SK-N-MC (cell line): ENCODE results near the gene PEPD.

ENCODE experiments used
- DNase-seq: peaks from one replicate; pipeline ENCODE4 v3.0.0-alpha.2; 2011; ENCODE audit warnings: low read depth, low spot score
- H3K27ac ChIP-seq: fragments of 200-600 bp; sonication (generic); 2 replicates; pipeline ENCODE4 v1.5.1; 2016; ENCODE audit warnings: mixed run types
- H3K36me3 ChIP-seq: fragments of 200-600 bp; sonication (generic); 2 replicates; pipeline ENCODE4 v1.6.1; 2017; ENCODE audit warnings: antibody characterized with exemption, low read length, mixed read lengths; ENCODE audit not compliant: insufficient read depth
- H3K4me3 ChIP-seq: fragments of 200-600 bp; sonication (generic); 2 replicates; pipeline ENCODE4 v1.5.1; 2016
- H3K9ac ChIP-seq: fragments of 200-600 bp; sonication (generic); 2 replicates; pipeline ENCODE4 v1.8.0; 2017; ENCODE audit warnings: mixed run types, mixed read lengths; ENCODE audit not compliant: insufficient read length
- H3K9me3 ChIP-seq: fragments of 200-600 bp; sonication (generic); 2 replicates; pipeline ENCODE4 v1.6.1; 2017; ENCODE audit warnings: low read depth, mild to moderate bottlenecking, antibody characterized with exemption, low read length, moderate library complexity, mixed read lengths
- EZH2 ChIP-seq: fragments of 200-600 bp; sonication (generic); IDR thresholded peaks from one replicate; pipeline ENCODE4 v1.6.1; 2017; ENCODE audit warnings: antibody characterized with exemption
- FOXP2 ChIP-seq: optimal IDR thresholded peaks from 2 replicates; pipeline ENCODE3; 2011; ENCODE audit warnings: mild to moderate bottlenecking, moderate library complexity; ENCODE audit not compliant: insufficient read depth; ENCODE audit errors: extremely low read length, control extremely low read depth
- POLR2AphosphoS5 ChIP-seq: IDR thresholded peaks from 2 replicates; pipeline ENCODE4 v1.6.1; 2012; ENCODE audit warnings: mild to moderate bottlenecking, low read depth, low read length, borderline replicate concordance

Gene PEPD

GRCh38 chr19:33409906-33410685 lies 111.5 kb downstream of the PEPD start:
- DNase-seq = no peak
- no peak overlapping the region for H3K4me3 ChIP-seq
- no peak for TF ChIP-seq FOXP2
- TF ChIP-seq EZH2 = no peak
- TF ChIP-seq POLR2AphosphoS5 = no peak

GRCh38 chr19:33408538-33409434 lies 112.8 kb downstream of the PEPD start:
- DNase-seq = no peak
- Histone ChIP-seq H3K27ac (no peak overlapping the region), H3K9me3 (no peaks in the 10 kb centered on the region), H3K9ac (no peak overlapping the region), H3K36me3 (no peaks in the 10 kb centered on the region), H3K4me3 (no peak overlapping the region)
- TF ChIP-seq EZH2 = no peak
- TF ChIP-seq POLR2AphosphoS5 = no peak
- no peak for TF ChIP-seq FOXP2

More at GRCh38 chr19:33409906-33410685, 111.5 kb downstream of the PEPD start:
- Histone ChIP-seq H3K27ac (no peak overlapping the region), H3K9me3 (no peaks in the 10 kb centered on the region), H3K36me3 (no peaks in the 10 kb centered on the region), H3K9ac (no peak overlapping the region)

- Histone ChIP-seq H3K36me3 (no peaks in the 10 kb centered on the region), H3K4me3 (no peak overlapping the region), H3K9ac (no peak overlapping the region), H3K27ac (no peak overlapping the region), H3K9me3 (no peaks in the 10 kb centered on the region)
- TF ChIP-seq FOXP2 = no peak
- no peak for TF ChIP-seq POLR2AphosphoS5
- TF ChIP-seq EZH2 = no peak
- DNase-seq = no peak
Observed at GRCh38 chr19:33408116-33408515, 113.5 kb downstream of the PEPD start.

- no peak for DNase-seq
- Histone ChIP-seq H3K36me3 (no peaks in the 10 kb centered on the region), H3K9me3 (no peaks in the 10 kb centered on the region), H3K4me3 (no peak overlapping the region), H3K27ac (no peak overlapping the region), H3K9ac (no peak overlapping the region)
- TF ChIP-seq EZH2 (no peak), POLR2AphosphoS5 (no peak), FOXP2 (no peak)
Observed at GRCh38 chr19:33407716-33408115, 113.9 kb downstream of the PEPD start.

GRCh38 chr19:33407140-33407551 lies 114.4 kb downstream of the PEPD start:
- no peak overlapping the region for H3K27ac ChIP-seq
- no peaks in the 10 kb centered on the region for H3K9me3 ChIP-seq
- TF ChIP-seq POLR2AphosphoS5 (no peak), FOXP2 (no peak), EZH2 (no peak)

GRCh38 chr19:33406521-33407139 lies 115.0 kb downstream of the PEPD start:
- no peaks in the 10 kb centered on the region for H3K9me3 ChIP-seq
- no peaks in the 10 kb centered on the region for H3K36me3 ChIP-seq
- TF ChIP-seq FOXP2 = no peak
- no peak for TF ChIP-seq EZH2
- no peak for TF ChIP-seq POLR2AphosphoS5
- DNase-seq = peak; percentile 5
- H3K4me3 ChIP-seq = no peak overlapping the region
- no peak overlapping the region for H3K27ac ChIP-seq
- H3K9ac ChIP-seq = no peak overlapping the region

More at GRCh38 chr19:33407140-33407551, 114.4 kb downstream of the PEPD start:
- no peak for DNase-seq
- Histone ChIP-seq H3K4me3 (no peak overlapping the region), H3K9ac (no peak overlapping the region), H3K36me3 (no peaks in the 10 kb centered on the region)

- no peak overlapping the region for H3K9ac ChIP-seq
- H3K9me3 ChIP-seq = no peaks in the 10 kb centered on the region
- no peak overlapping the region for H3K4me3 ChIP-seq
- no peak overlapping the region for H3K27ac ChIP-seq
- TF ChIP-seq FOXP2 = no peak
- no peak for TF ChIP-seq EZH2
- no peak for TF ChIP-seq POLR2AphosphoS5
- H3K36me3 ChIP-seq = no peaks in the 10 kb centered on the region
- DNase-seq = no peak
Observed at GRCh38 chr19:33405553-33406461, 115.8 kb downstream of the PEPD start.
